ENCODE results near the gene SLC6A9.

DNA sequence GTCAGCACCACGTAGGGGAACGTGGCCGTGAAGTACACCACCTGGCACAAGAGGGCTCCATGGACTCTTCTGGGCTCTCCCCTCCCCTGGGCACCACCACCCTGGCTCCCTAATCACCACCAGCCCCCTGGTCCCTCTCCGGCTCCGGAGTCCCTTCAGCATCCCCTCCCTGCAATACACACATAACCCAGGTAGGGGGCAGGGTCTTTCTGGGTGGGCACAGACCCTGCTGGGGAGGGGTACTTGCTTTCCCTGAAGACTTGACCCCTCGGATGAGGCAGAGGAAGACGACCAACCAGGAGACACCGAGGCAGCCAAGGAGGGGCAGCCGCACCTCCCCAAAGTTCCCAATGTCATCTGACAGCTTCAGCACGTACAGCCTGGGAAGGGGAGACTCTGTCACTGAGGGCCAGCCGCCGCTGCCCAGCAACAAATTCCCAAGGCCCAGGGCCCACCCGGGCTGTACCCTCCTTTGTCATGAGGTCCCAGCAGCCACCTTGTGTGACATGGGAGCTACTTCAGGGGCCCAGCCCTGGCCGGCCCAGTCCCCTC lies 28.6 kb downstream of the SLC6A9 start:
- TF ChIP-seq SP1 (IDR thresholded peaks at IDR 0.05) (no peak), BHLHE40 (IDR thresholded peaks at IDR 0.05; ENCODE audit: borderline replicate concordance) (no peak), TARDBP (IDR thresholded peaks at IDR 0.05) (no peak), FOXK2 (IDR thresholded peaks at IDR 0.05) (no peak), FOXM1 (IDR thresholded peaks at IDR 0.05; ENCODE audit: borderline replicate concordance) (no peak), ELF4 (IDR thresholded peaks at IDR 0.05) (no peak)
